Neural cell (in vitro differentiated cells): ENCODE measurements around the gene EGLN1. TPM values are rescaled to one million over a fixed set of nuclear protein-coding genes. Genes with fewer than 3 reads are reported as not detected.

Source experiments
- H2AFZ ChIP-seq: fragments of 200-600, 300-800 bp; sonication (generic), shearing (Covaris generic); 2 replicates; pipeline ENCODE4 v1.6.0; 2014; ENCODE audit warnings: low read depth, mild to moderate bottlenecking, antibody characterized with exemption, low read length, moderate library complexity
- H3F3A ChIP-seq: fragments of 200-600 bp; shearing (Covaris generic); 2 replicates; pipeline ENCODE4 v1.6.1; 2016; ENCODE audit warnings: mild to moderate bottlenecking, moderate library complexity, mixed read lengths, antibody characterized with exemption, low read length; ENCODE audit not compliant: insufficient read depth, poor library complexity, severe bottlenecking
- H3K27ac ChIP-seq: fragments of 200-600, 300-800 bp; sonication (generic), shearing (Covaris generic); 2 replicates; pipeline ENCODE4 v1.5.1; 2014; ENCODE audit warnings: mild to moderate bottlenecking, low read length, moderate library complexity
- H3K27me3 ChIP-seq: fragments of 300-800, 200-600 bp; sonication (generic), shearing (Covaris generic); 2 replicates; pipeline ENCODE4 v1.6.0; 2014; ENCODE audit warnings: mild to moderate bottlenecking, low read depth, low read length, moderate library complexity; ENCODE audit not compliant: insufficient read depth
- H3K36me3 ChIP-seq: fragments of 300-800, 200-600 bp; sonication (generic), shearing (Covaris generic); 2 replicates; pipeline ENCODE4 v1.5.1; 2014; ENCODE audit warnings: mild to moderate bottlenecking, antibody characterized with exemption, low read length, moderate library complexity; ENCODE audit not compliant: insufficient read depth
- H3K4me2 ChIP-seq: fragments of 300-800, 200-600 bp; sonication (generic), shearing (Covaris generic); 2 replicates; pipeline ENCODE4 v1.6.0; 2014; ENCODE audit warnings: mild to moderate bottlenecking, low read length
- H3K4me3 ChIP-seq: fragments of 300-800, 200-600 bp; sonication (generic), shearing (Covaris generic); 2 replicates; pipeline ENCODE4 v1.5.1; 2014; ENCODE audit warnings: mild to moderate bottlenecking, low read length, moderate library complexity
- H3K79me2 ChIP-seq: fragments of 200-600 bp; shearing (Covaris generic); replicated peaks from 2 replicates; pipeline ENCODE4 v1.6.0; 2014; ENCODE audit warnings: mild to moderate bottlenecking, low read length, moderate library complexity; ENCODE audit not compliant: insufficient read depth
- H3K9ac ChIP-seq: fragments of 300-800, 200-600 bp; sonication (generic), shearing (Covaris generic); 2 replicates; pipeline ENCODE4 v1.6.1; 2016; ENCODE audit warnings: mild to moderate bottlenecking, low read length, mixed read lengths
- H3K9me2 ChIP-seq: fragments of 200-600 bp; shearing (Covaris generic); 2 replicates; pipeline ENCODE4 v1.6.1; 2016; ENCODE audit warnings: mild to moderate bottlenecking, low read length, mixed read lengths; ENCODE audit not compliant: insufficient read depth
- H3K9me3 ChIP-seq: fragments of 200-600, 300-800 bp; sonication (generic), shearing (Covaris generic); 2 replicates; pipeline ENCODE4 v1.6.1; 2016; ENCODE audit warnings: mild to moderate bottlenecking, mixed run types, low read length, moderate library complexity, mixed read lengths
- H4K20me1 ChIP-seq: fragments of 200-600 bp; shearing (Covaris generic); 2 replicates; pipeline ENCODE4 v1.6.1; 2016; ENCODE audit warnings: mild to moderate bottlenecking, mixed run types; ENCODE audit not compliant: insufficient read depth
- EP300 ChIP-seq: fragments of 450-650 bp; conservative IDR thresholded peaks from 2 replicates; pipeline ENCODE4 v1.6.1; 2014; ENCODE audit warnings: antibody characterized with exemption, mild to moderate bottlenecking, moderate library complexity; ENCODE audit not compliant: poor library complexity, severe bottlenecking
- EZH2 ChIP-seq: fragments of 200-600, 300-800 bp; shearing (Covaris generic), sonication (generic); IDR thresholded peaks from 2 replicates; pipeline ENCODE4 v1.6.1; 2014; ENCODE audit warnings: antibody characterized with exemption, low read length, borderline replicate concordance, mild to moderate bottlenecking; ENCODE audit not compliant: insufficient read depth, poor library complexity, severe bottlenecking
- MXI1 ChIP-seq: fragments of 450-650 bp; conservative IDR thresholded peaks from 2 replicates; pipeline ENCODE4 v1.6.1; 2014; ENCODE audit warnings: antibody characterized with exemption, mild to moderate bottlenecking; ENCODE audit not compliant: poor library complexity, severe bottlenecking
- POLR2AphosphoS5 ChIP-seq: IDR thresholded peaks from 2 replicates; pipeline ENCODE4 v1.6.1; 2012
- RAD21 ChIP-seq: fragments of 450-650 bp; conservative IDR thresholded peaks from 2 replicates; pipeline ENCODE4 v1.6.1; 2014; ENCODE audit warnings: antibody characterized with exemption, mild to moderate bottlenecking, moderate library complexity
- SMC3 ChIP-seq: fragments of 450-650 bp; conservative IDR thresholded peaks from 2 replicates; pipeline ENCODE4 v1.6.1; 2014; ENCODE audit warnings: antibody characterized with exemption, mild to moderate bottlenecking, moderate library complexity; ENCODE audit not compliant: poor library complexity
- TAF1 ChIP-seq: IDR thresholded peaks from 2 replicates; pipeline ENCODE4 v1.6.1; 2012; ENCODE audit warnings: low read depth
- polyA plus RNA-seq: library from polyadenylated mRNA; depleted of rRNA; stranded (reverse); fragments of >200 nt; gene quantifications from 2 replicates; pipeline ENCODE4 v1.2.3, GENCODE V29; 2014
- TF ChIP-seq, protein P1 (sequence below): IDR thresholded peaks from 2 replicates; pipeline ENCODE4 v1.6.1; 2012; ENCODE audit warnings: borderline replicate concordance
- TF ChIP-seq, protein P2 (sequence below): fragments of 450-650 bp; IDR thresholded peaks from 2 replicates; pipeline ENCODE4 v1.5.1; 2014; ENCODE audit warnings: antibody characterized with exemption, mild to moderate bottlenecking, moderate library complexity; ENCODE audit not compliant: poor library complexity, severe bottlenecking

Gene EGLN1
- polyA plus RNA-seq, 1 donor from 2014 or later, result 33.2 TPM

DNA sequence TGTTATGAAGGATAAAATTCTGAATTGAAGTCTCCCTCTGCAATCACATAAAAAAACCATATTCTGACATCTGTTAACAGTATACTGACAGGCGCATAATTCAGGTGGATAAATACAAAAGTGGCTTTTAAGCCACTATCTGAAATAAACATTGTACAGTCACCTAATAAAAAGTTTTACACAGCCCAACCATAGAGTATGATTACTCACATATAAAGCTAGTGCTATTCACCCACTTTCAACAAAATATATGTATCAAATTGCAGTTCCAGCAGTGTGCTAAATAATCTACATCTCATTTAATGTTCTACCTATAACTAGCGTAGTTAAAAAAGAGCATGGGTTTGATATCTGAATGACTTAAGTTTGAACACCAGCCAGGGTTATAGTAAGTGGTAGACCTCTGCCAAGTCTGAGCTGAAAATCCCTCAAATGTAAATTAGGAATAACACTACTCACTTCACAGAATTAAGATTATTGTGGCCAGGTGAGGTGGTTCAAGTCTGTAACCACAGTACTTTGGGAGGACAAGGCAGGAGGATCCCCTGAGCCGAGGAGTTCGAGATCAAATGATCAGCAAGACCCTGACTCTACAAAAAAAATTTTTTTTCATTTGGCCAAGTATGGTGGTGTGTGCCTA, 3.9 kb downstream of the EGLN1 start:
- Histone ChIP-seq H3K27me3 (no peaks in the 10 kb centered on the region), H2AFZ (no peak overlapping the region), H3F3A (no peaks in the 10 kb centered on the region), H3K9me2 (no peaks in the 10 kb centered on the region), H3K36me3 (no peaks in the 10 kb centered on the region), H3K4me3 (peak overlapping the region; percentile 87), H3K9me3 (no peaks in the 10 kb centered on the region), H4K20me1 (peaks cover 14% of the 10 kb centered on the region), H3K9ac (no peak overlapping the region), H3K79me2 (peaks cover 75% of the 10 kb centered on the region), H3K27ac (no peak overlapping the region), H3K4me2 (peak overlapping the region; percentile 96)
- TF ChIP-seq POLR2AphosphoS5, result no peak
- TF ChIP-seq SMC3, result no peak
- TF ChIP-seq EZH2, result no peak
- TF ChIP-seq, protein P1, sequence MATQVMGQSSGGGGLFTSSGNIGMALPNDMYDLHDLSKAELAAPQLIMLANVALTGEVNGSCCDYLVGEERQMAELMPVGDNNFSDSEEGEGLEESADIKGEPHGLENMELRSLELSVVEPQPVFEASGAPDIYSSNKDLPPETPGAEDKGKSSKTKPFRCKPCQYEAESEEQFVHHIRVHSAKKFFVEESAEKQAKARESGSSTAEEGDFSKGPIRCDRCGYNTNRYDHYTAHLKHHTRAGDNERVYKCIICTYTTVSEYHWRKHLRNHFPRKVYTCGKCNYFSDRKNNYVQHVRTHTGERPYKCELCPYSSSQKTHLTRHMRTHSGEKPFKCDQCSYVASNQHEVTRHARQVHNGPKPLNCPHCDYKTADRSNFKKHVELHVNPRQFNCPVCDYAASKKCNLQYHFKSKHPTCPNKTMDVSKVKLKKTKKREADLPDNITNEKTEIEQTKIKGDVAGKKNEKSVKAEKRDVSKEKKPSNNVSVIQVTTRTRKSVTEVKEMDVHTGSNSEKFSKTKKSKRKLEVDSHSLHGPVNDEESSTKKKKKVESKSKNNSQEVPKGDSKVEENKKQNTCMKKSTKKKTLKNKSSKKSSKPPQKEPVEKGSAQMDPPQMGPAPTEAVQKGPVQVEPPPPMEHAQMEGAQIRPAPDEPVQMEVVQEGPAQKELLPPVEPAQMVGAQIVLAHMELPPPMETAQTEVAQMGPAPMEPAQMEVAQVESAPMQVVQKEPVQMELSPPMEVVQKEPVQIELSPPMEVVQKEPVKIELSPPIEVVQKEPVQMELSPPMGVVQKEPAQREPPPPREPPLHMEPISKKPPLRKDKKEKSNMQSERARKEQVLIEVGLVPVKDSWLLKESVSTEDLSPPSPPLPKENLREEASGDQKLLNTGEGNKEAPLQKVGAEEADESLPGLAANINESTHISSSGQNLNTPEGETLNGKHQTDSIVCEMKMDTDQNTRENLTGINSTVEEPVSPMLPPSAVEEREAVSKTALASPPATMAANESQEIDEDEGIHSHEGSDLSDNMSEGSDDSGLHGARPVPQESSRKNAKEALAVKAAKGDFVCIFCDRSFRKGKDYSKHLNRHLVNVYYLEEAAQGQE, result no peak
- TF ChIP-seq, protein P2, sequence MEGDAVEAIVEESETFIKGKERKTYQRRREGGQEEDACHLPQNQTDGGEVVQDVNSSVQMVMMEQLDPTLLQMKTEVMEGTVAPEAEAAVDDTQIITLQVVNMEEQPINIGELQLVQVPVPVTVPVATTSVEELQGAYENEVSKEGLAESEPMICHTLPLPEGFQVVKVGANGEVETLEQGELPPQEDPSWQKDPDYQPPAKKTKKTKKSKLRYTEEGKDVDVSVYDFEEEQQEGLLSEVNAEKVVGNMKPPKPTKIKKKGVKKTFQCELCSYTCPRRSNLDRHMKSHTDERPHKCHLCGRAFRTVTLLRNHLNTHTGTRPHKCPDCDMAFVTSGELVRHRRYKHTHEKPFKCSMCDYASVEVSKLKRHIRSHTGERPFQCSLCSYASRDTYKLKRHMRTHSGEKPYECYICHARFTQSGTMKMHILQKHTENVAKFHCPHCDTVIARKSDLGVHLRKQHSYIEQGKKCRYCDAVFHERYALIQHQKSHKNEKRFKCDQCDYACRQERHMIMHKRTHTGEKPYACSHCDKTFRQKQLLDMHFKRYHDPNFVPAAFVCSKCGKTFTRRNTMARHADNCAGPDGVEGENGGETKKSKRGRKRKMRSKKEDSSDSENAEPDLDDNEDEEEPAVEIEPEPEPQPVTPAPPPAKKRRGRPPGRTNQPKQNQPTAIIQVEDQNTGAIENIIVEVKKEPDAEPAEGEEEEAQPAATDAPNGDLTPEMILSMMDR, result no peak
- no peak for TF ChIP-seq RAD21
- no peak for TF ChIP-seq TAF1
- TF ChIP-seq MXI1, result no peak
- TF ChIP-seq EP300, result no peak

DNA sequence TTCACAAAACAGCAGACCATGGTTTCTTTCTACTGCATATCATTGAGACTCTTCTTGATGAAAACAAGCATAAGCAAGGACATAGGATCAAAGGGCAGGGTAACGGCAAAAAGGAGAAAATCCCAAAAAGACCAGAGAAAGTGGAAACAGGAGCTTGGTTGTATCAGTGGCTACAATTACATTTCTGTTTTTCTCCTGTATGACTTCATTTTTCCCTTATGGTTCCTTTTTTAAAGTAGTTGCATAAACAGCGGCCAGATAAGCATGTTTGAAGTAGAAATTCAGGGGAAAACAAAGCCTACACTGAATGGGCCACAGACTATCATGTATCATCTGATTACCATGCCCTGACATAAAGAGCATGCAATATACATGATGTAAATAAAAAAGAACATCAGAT, 4.6 kb downstream of the EGLN1 start:
- Histone ChIP-seq H3K4me2 (peak overlapping the region; percentile 96), H3K79me2 (peaks cover 77% of the 10 kb centered on the region), H3K4me3 (peak overlapping the region; percentile 87), H3K27me3 (no peaks in the 10 kb centered on the region), H3K9me3 (no peaks in the 10 kb centered on the region), H4K20me1 (peaks cover 14% of the 10 kb centered on the region), H3K9me2 (no peaks in the 10 kb centered on the region), H3F3A (no peaks in the 10 kb centered on the region), H3K27ac (no peak overlapping the region), H2AFZ (no peak overlapping the region), H3K9ac (no peak overlapping the region), H3K36me3 (no peaks in the 10 kb centered on the region)
- TF ChIP-seq TAF1 (no peak), SMC3 (no peak), EZH2 (no peak)
